CD4-positive, alpha-beta T cell treated with Interleukin-6 at 100 ng/mL for 8 hours (primary cell): Measurements from ENCODE around the gene MAP4K2.

ENCODE experiments used
- DNase-seq: peaks from one replicate; pipeline ENCODE4 v3.0.0-alpha.2; 2020; ENCODE audit warnings: mixed read lengths, low spot score

The MAP4K2 gene

GRCh38 chr11:64754124-64754918 is 48.7 kb downstream of the MAP4K2 start:
- no peak for DNase-seq

GRCh38 chr11:64753380-64754123 is 49.5 kb downstream of the MAP4K2 start:
- DNase-seq = no peak

- no peak for DNase-seq
These were observed 50.0 kb downstream of the MAP4K2 start for GRCh38 chr11:64753019-64753379.

- DNase-seq = no peak
These were observed 50.6 kb downstream of the MAP4K2 start for GRCh38 chr11:64752175-64752970.

- DNase-seq = no peak
These were observed 51.4 kb downstream of the MAP4K2 start for GRCh38 chr11:64751580-64751979.

- DNase-seq = no peak
These were observed 51.9 kb downstream of the MAP4K2 start for GRCh38 chr11:64751136-64751535.

- DNase-seq = no peak
These were observed 52.5 kb downstream of the MAP4K2 start for GRCh38 chr11:64750361-64751054.

- no peak for DNase-seq
These were observed 54.9 kb downstream of the MAP4K2 start for GRCh38 chr11:64747961-64748665.

GRCh38 chr11:64746486-64746885 is 56.5 kb downstream of the MAP4K2 start:
- DNase-seq = no peak

- DNase-seq = peak; percentile 73
These were observed 57.3 kb downstream of the MAP4K2 start for GRCh38 chr11:64745521-64746328.

- peak; percentile 93 for DNase-seq
These were observed 57.9 kb downstream of the MAP4K2 start for GRCh38 chr11:64745189-64745520.

GRCh38 chr11:64744544-64745188 is 58.3 kb downstream of the MAP4K2 start:
- no peak for DNase-seq

GRCh38 chr11:64743591-64744543 is 59.1 kb downstream of the MAP4K2 start, which contains the start of gene RASGRP2:
RASGRP2 (minus strand) TSS chr11:64744142; CDS start chr11:64742866, 1,276 bp downstream.
- peak; percentile 84 for DNase-seq

- peak; percentile 59 for DNase-seq
These were observed 60.0 kb downstream of the MAP4K2 start for GRCh38 chr11:64742889-64743590.

GRCh38 chr11:64742087-64742888 is 60.7 kb downstream of the MAP4K2 start:
- no peak for DNase-seq

- no peak for DNase-seq
These were observed 61.5 kb downstream of the MAP4K2 start for GRCh38 chr11:64741375-64742086.

- DNase-seq = no peak
These were observed 63.1 kb downstream of the MAP4K2 start for GRCh38 chr11:64739871-64740270.
